ENCODE measurements around the gene PCID2. TPM values are rescaled to one million over a fixed set of nuclear protein-coding genes. Genes with fewer than 3 reads are reported as not detected.

PCID2 gene
- total RNA-seq, 1 experiment from 2014 or later: 39.7 TPM

DNA sequence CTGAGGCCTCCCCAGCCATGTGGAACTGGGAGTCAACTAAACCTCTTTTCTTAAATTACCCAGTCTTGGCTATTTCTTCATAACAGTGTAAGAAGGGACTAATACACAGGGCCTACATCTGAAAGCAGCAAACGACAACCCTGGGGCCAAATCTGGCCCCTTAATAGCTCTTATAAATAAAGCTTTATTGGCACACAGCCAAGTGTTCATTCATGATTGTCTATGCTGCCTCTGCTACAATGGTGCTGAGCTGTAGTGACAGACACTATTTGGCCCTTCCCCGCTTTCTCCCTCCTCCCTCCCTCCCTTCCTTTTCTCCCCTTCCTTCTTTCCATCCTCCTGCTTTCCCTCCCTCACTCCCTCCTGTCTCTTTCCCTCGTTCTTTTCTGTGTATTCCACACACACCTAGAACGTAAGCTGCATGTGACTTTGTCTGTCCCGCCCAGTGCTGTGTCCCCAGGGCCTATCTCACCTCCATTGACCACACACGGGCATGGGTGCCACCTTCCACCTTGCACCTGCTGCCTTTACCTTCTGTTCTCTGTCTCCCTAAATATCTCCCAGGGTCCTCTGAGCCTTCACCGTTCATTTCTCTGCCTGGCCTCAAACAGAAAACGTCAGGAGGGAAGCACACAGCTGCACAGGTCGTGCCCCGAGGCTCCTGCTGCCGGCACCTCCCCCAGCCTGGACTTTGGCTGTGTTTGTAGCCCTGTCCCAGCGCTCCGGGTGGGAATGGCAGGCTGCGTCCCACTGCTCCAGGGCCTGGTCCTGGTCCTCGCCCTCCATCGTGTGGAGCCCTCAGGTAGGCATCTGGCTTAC, 50.3 kb downstream of the PCID2 start, which contains the start of gene PROZ:
PROZ (plus strand) TSS at position 720 of the 819 bp plus-strand sequence; CDS start at position 733, 13 bp downstream.
- ATAC-seq: no peak
- Histone ChIP-seq H3K36me3 (ENCODE audit: control insufficient read depth, insufficient read depth, low read length) (no peaks in the 10 kb centered on the region), H3K9me3 (ENCODE audit: control insufficient read depth, insufficient read depth, low read depth, low read length) (no peaks in the 10 kb centered on the region), H3K4me3 (ENCODE audit: low read depth in 2 of 2, low read length in 2 of 2) (no peak within 1 kb of the TSS), H3K27me3 (ENCODE audit: control insufficient read depth, insufficient read depth, low read length) (no peaks in the 10 kb centered on the region), H3K4me1 (ENCODE audit: control insufficient read depth, insufficient read depth, low read length) (no peaks in the 10 kb centered on the region; the same call in 1 of the 2 replicates), H3K27ac (ENCODE audit: low read length) (no peak within 1 kb of the TSS)
- ChIA-PET POLR2A (no interaction called here), CTCF (interaction anchor here (0.6 kb wide), 1 partner anchor 249 kb away, joined by 3 read pairs; no protein-coding TSS in a partner anchor)
- intact Hi-C loops (cut with micrococcal nuclease; ENCODE audit: unreplicated experiment) (no loop called here), in situ Hi-C loops (cut with HindIII; ENCODE audit: low pct_unique_long_range_greater_than_20kb, low sequenced_read_pairs) (no loop called here)
- BruUV-seq (replicated peaks): no TSS peak
- no peak for DNase-seq (ENCODE audit: low read depth, low spot score)
- TF ChIP-seq TCF7L2 (IDR thresholded peaks at IDR 0.05; ENCODE audit: low read depth, low read length) (no peak), SIN3A (IDR thresholded peaks at IDR 0.05; ENCODE audit: borderline replicate concordance, insufficient read depth, low read depth, low read length) (no peak), POLR2AphosphoS5 (IDR thresholded peaks at IDR 0.05; ENCODE audit: low read depth, low read length) (no peak)
- TF ChIP-seq, protein P1, sequence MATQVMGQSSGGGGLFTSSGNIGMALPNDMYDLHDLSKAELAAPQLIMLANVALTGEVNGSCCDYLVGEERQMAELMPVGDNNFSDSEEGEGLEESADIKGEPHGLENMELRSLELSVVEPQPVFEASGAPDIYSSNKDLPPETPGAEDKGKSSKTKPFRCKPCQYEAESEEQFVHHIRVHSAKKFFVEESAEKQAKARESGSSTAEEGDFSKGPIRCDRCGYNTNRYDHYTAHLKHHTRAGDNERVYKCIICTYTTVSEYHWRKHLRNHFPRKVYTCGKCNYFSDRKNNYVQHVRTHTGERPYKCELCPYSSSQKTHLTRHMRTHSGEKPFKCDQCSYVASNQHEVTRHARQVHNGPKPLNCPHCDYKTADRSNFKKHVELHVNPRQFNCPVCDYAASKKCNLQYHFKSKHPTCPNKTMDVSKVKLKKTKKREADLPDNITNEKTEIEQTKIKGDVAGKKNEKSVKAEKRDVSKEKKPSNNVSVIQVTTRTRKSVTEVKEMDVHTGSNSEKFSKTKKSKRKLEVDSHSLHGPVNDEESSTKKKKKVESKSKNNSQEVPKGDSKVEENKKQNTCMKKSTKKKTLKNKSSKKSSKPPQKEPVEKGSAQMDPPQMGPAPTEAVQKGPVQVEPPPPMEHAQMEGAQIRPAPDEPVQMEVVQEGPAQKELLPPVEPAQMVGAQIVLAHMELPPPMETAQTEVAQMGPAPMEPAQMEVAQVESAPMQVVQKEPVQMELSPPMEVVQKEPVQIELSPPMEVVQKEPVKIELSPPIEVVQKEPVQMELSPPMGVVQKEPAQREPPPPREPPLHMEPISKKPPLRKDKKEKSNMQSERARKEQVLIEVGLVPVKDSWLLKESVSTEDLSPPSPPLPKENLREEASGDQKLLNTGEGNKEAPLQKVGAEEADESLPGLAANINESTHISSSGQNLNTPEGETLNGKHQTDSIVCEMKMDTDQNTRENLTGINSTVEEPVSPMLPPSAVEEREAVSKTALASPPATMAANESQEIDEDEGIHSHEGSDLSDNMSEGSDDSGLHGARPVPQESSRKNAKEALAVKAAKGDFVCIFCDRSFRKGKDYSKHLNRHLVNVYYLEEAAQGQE (IDR thresholded peaks at IDR 0.05; ENCODE audit: insufficient read depth in 1 of 2, low read depth in 2 of 2, low read length in 1 of 2): no peak
- TF ChIP-seq, protein P2, sequence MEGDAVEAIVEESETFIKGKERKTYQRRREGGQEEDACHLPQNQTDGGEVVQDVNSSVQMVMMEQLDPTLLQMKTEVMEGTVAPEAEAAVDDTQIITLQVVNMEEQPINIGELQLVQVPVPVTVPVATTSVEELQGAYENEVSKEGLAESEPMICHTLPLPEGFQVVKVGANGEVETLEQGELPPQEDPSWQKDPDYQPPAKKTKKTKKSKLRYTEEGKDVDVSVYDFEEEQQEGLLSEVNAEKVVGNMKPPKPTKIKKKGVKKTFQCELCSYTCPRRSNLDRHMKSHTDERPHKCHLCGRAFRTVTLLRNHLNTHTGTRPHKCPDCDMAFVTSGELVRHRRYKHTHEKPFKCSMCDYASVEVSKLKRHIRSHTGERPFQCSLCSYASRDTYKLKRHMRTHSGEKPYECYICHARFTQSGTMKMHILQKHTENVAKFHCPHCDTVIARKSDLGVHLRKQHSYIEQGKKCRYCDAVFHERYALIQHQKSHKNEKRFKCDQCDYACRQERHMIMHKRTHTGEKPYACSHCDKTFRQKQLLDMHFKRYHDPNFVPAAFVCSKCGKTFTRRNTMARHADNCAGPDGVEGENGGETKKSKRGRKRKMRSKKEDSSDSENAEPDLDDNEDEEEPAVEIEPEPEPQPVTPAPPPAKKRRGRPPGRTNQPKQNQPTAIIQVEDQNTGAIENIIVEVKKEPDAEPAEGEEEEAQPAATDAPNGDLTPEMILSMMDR (IDR thresholded peaks at IDR 0.05): no peak

DNA sequence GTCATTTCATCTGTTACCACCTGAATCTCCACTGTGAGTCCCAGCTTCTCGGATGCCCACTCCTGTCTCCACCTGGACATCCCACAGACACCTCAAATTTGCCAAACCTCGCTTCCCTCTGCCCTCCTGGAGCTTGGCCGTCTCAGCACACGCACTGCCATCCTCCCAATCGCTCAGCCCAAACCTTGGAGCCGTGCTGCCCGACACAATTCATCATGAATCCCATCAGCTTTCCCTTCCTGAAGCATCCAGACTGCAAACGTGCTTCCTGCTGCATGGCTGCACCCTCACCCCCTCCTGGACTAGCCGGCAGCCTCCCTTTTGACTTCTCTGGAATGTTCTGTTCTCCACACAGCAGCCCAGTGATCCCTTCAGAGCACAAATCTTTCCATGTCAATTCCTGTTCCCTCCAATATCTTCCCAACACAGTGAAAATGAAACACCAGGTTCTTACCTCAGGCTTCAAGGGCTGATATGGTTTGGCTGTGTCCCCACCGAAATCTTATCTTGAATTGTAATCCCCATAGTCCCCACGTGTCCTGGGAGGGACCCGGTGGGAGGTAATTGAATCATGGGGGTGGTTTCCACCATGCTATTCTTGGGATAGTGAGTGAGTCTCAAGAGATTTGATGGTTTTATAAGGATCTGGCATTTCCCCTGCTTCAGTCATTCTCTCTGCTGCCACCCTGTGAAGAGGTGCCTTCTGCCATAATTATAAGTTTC, 51.1 kb downstream of the PCID2 start:
- CTCF ChIA-PET: no interaction called here
- Histone ChIP-seq H3K27ac (ENCODE audit: low read length) (no peak overlapping the region), H3K9me3 (ENCODE audit: control insufficient read depth, insufficient read depth, low read depth, low read length) (no peaks in the 10 kb centered on the region), H3K36me3 (ENCODE audit: control insufficient read depth, insufficient read depth, low read length) (no peaks in the 10 kb centered on the region), H3K4me1 (ENCODE audit: control insufficient read depth, insufficient read depth, low read length) (no peaks in the 10 kb centered on the region), H3K27me3 (ENCODE audit: control insufficient read depth, insufficient read depth, low read length) (no peaks in the 10 kb centered on the region), H3K4me3 (ENCODE audit: low read depth in 2 of 2, low read length in 2 of 2) (no peak overlapping the region)
- TF ChIP-seq, protein P2 (IDR thresholded peaks at IDR 0.05): no peak
- TF ChIP-seq, protein P1 (IDR thresholded peaks at IDR 0.05; ENCODE audit: insufficient read depth in 1 of 2, low read depth in 2 of 2, low read length in 1 of 2): no peak
- no peak for TF ChIP-seq SIN3A (IDR thresholded peaks at IDR 0.05; ENCODE audit: borderline replicate concordance, insufficient read depth, low read depth, low read length)
- TF ChIP-seq TCF7L2 (IDR thresholded peaks at IDR 0.05; ENCODE audit: low read depth, low read length): no peak
- no peak for TF ChIP-seq POLR2AphosphoS5 (IDR thresholded peaks at IDR 0.05; ENCODE audit: low read depth, low read length)
- no peak for ATAC-seq
- POLR2A ChIA-PET: no interaction called here
- in situ Hi-C loops (cut with HindIII; ENCODE audit: low pct_unique_long_range_greater_than_20kb, low sequenced_read_pairs) (no loop called here), intact Hi-C loops (cut with micrococcal nuclease; ENCODE audit: unreplicated experiment) (no loop called here)
- BruUV-seq (replicated peaks): no TSS peak
- DNase-seq (ENCODE audit: low read depth, low spot score): no peak
